WTC11 (cell line): Measurements from ENCODE around the gene CISTR. TPM values are rescaled to one million over a fixed set of nuclear protein-coding genes. Genes with fewer than 3 reads are reported as not detected.

Experiments
- ATAC-seq: fragments of 200-7000 bp; cut with Tn5 transposase; 2 replicates; pipeline ENCODE4 v1.10.0; 2021; ENCODE audit warnings: mild to moderate bottlenecking, moderate library complexity
- CTCF ChIA-PET: fragments of 300-600 bp; sonication (Branson Sonifier 250); formaldehyde crosslinking; loops from one replicate; lab custom pipeline; 2021; ENCODE audit warnings: antibody characterized with exemption; lab: Charles Lee
- POLR2A ChIA-PET: fragments of 350-600 bp; sonication (Branson Sonifier 250); formaldehyde crosslinking; loops from one replicate; lab custom pipeline; 2021; ENCODE audit warnings: antibody characterized with exemption; lab: Charles Lee
- DNase-seq: peaks from one replicate; pipeline ENCODE4 v3.0.0; 2021; ENCODE audit warnings: low spot score
- H3K27ac Mint-ChIP-seq: 2 replicates; pipeline ENCODE4 v1.8.0; 2021; ENCODE audit warnings: mixed read lengths
- H3K27me3 Mint-ChIP-seq: 2 replicates; pipeline ENCODE4 v1.8.0; 2021; ENCODE audit warnings: low read depth, mild to moderate bottlenecking, moderate library complexity, mixed read lengths
- H3K36me3 Mint-ChIP-seq: 2 replicates; pipeline ENCODE4 v1.8.0; 2021; ENCODE audit warnings: mixed read lengths
- H3K4me1 Mint-ChIP-seq: 2 replicates; pipeline ENCODE4 v1.8.0; 2022; ENCODE audit warnings: mixed read lengths
- H3K4me3 Mint-ChIP-seq: 2 replicates; pipeline ENCODE4 v1.8.0; 2021; ENCODE audit warnings: mild to moderate bottlenecking, moderate library complexity, mixed read lengths
- H3K9me3 Mint-ChIP-seq: 2 replicates; pipeline ENCODE4 v1.8.0; 2021; ENCODE audit warnings: mixed read lengths
- ATF2 ChIP-seq: sonication (generic); formaldehyde crosslinking; IDR thresholded peaks from 2 replicates; pipeline ENCODE4 v1.8.1; 2022; ENCODE audit warnings: low read depth, missing genetic modification reagents, borderline replicate concordance
- ATF6 ChIP-seq: sonication (generic); formaldehyde crosslinking; IDR thresholded peaks from 2 replicates; pipeline ENCODE4 v1.8.1; 2023; ENCODE audit warnings: mild to moderate bottlenecking, missing genetic modification reagents
- CREB1 ChIP-seq: sonication (generic); formaldehyde crosslinking; IDR thresholded peaks from 2 replicates; pipeline ENCODE4 v1.8.0; 2023; ENCODE audit warnings: mild to moderate bottlenecking, missing genetic modification reagents
- CREM ChIP-seq: sonication (generic); formaldehyde crosslinking; IDR thresholded peaks from 2 replicates; pipeline ENCODE4 v1.8.1; 2022; ENCODE audit warnings: mild to moderate bottlenecking, missing genetic modification reagents, moderate library complexity
- ELF4 ChIP-seq: sonication (generic); formaldehyde crosslinking; IDR thresholded peaks from 2 replicates; pipeline ENCODE4 v1.8.1; 2022; ENCODE audit warnings: low read depth, mild to moderate bottlenecking, moderate library complexity, missing genetic modification reagents
- ESRRA ChIP-seq: sonication (generic); formaldehyde crosslinking; IDR thresholded peaks from 2 replicates; pipeline ENCODE4 v1.8.1; 2022; ENCODE audit warnings: mild to moderate bottlenecking, missing genetic modification reagents, borderline replicate concordance
- FOXJ3 ChIP-seq: sonication (generic); formaldehyde crosslinking; IDR thresholded peaks from 2 replicates; pipeline ENCODE4 v1.9.0; 2021; ENCODE audit warnings: missing genetic modification reagents, mild to moderate bottlenecking, borderline replicate concordance
- FOXK1 ChIP-seq: sonication (generic); formaldehyde crosslinking; IDR thresholded peaks from 2 replicates; pipeline ENCODE4 v1.8.0; 2022; ENCODE audit warnings: mild to moderate bottlenecking, moderate library complexity, missing genetic modification reagents
- FOXP1 ChIP-seq: sonication (generic); formaldehyde crosslinking; IDR thresholded peaks from 2 replicates; pipeline ENCODE4 v1.8.0; 2022; ENCODE audit warnings: missing genetic modification reagents, mild to moderate bottlenecking, moderate library complexity, borderline replicate concordance
- GABPB1 ChIP-seq: sonication (generic); formaldehyde crosslinking; IDR thresholded peaks from 2 replicates; pipeline ENCODE4 v1.8.1; 2023; ENCODE audit warnings: mild to moderate bottlenecking, missing genetic modification reagents
- GTF2I ChIP-seq: fragments of 250-450 bp; sonication (Bioruptor Pico); conservative IDR thresholded peaks from 2 replicates; pipeline ENCODE4 v1.4.0; 2021; ENCODE audit warnings: mild to moderate bottlenecking
- MYBL2 ChIP-seq: sonication (generic); formaldehyde crosslinking; IDR thresholded peaks from 2 replicates; pipeline ENCODE4 v1.8.1; 2023; ENCODE audit warnings: mild to moderate bottlenecking, moderate library complexity, missing genetic modification reagents
- NFATC4 ChIP-seq: fragments of 250-450 bp; sonication (Bioruptor Pico); IDR thresholded peaks from 2 replicates; pipeline ENCODE4 v1.9.0; 2021; ENCODE audit warnings: mild to moderate bottlenecking
- NR1H2 ChIP-seq: sonication (generic); formaldehyde crosslinking; IDR thresholded peaks from 2 replicates; pipeline ENCODE4 v1.9.0; 2021; ENCODE audit warnings: mild to moderate bottlenecking, moderate library complexity, missing genetic modification reagents
- OVOL2 ChIP-seq: fragments of 250-450 bp; sonication (Bioruptor Pico); IDR thresholded peaks from 2 replicates; pipeline ENCODE4 v1.9.0; 2021; ENCODE audit warnings: mild to moderate bottlenecking, borderline replicate concordance
- PREB ChIP-seq: sonication (generic); formaldehyde crosslinking; IDR thresholded peaks from 2 replicates; pipeline ENCODE4 v1.8.1; 2022; ENCODE audit warnings: mild to moderate bottlenecking, missing genetic modification reagents, moderate library complexity, borderline replicate concordance
- SOX15 ChIP-seq: fragments of 250-450 bp; sonication (Bioruptor Pico); IDR thresholded peaks from 2 replicates; pipeline ENCODE4 v1.9.0; 2021; ENCODE audit warnings: mild to moderate bottlenecking
- SP1 ChIP-seq: sonication (generic); formaldehyde crosslinking; conservative IDR thresholded peaks from 2 replicates; pipeline ENCODE4 v1.8.1; 2022; ENCODE audit warnings: missing genetic modification reagents
- TEAD1 ChIP-seq: sonication (generic); formaldehyde crosslinking; IDR thresholded peaks from 2 replicates; pipeline ENCODE4 v1.8.0; 2022; ENCODE audit warnings: mild to moderate bottlenecking, missing genetic modification reagents
- TP53 ChIP-seq: sonication (generic); formaldehyde crosslinking; IDR thresholded peaks from 2 replicates; pipeline ENCODE4 v1.8.1; 2023; ENCODE audit warnings: mild to moderate bottlenecking, missing genetic modification reagents
- ZBTB21 ChIP-seq: sonication (generic); formaldehyde crosslinking; IDR thresholded peaks from 2 replicates; pipeline ENCODE4 v1.8.1; 2023; ENCODE audit warnings: mild to moderate bottlenecking, missing genetic modification reagents, borderline replicate concordance
- ZMAT4 ChIP-seq: fragments of 250-450 bp; sonication (Bioruptor Pico); IDR thresholded peaks from 2 replicates; pipeline ENCODE4 v1.9.0; 2021; ENCODE audit warnings: mild to moderate bottlenecking
- ZNF138 ChIP-seq: sonication (generic); formaldehyde crosslinking; conservative IDR thresholded peaks from 2 replicates; pipeline ENCODE4 v1.8.1; 2022; ENCODE audit warnings: mild to moderate bottlenecking, moderate library complexity, missing genetic modification reagents
- ZNF423 ChIP-seq: fragments of 250-450 bp; sonication (Bioruptor Pico); IDR thresholded peaks from 2 replicates; pipeline ENCODE4 v2.1.2; 2022; ENCODE audit warnings: mild to moderate bottlenecking, moderate library complexity
- total RNA-seq: library from RNA; stranded (reverse); gene quantifications from 3 replicates; pipeline ENCODE4 v1.2.3, GENCODE V29; 2021
- TF ChIP-seq, protein P1 (sequence below): sonication (generic); formaldehyde crosslinking; IDR thresholded peaks from 2 replicates; pipeline ENCODE4 v1.8.0; 2023; ENCODE audit warnings: missing genetic modification reagents
- TF ChIP-seq, protein P2 (sequence below): sonication (generic); formaldehyde crosslinking; IDR thresholded peaks from 2 replicates; pipeline ENCODE4 v1.8.0; 2022; ENCODE audit warnings: mild to moderate bottlenecking, missing genetic modification reagents
- TF ChIP-seq, protein P3 (sequence below): sonication (generic); formaldehyde crosslinking; conservative IDR thresholded peaks from 2 replicates; pipeline ENCODE4 v1.8.1; 2022; ENCODE audit warnings: mild to moderate bottlenecking, missing genetic modification reagents
- TF ChIP-seq, protein P4 (sequence below): sonication (generic); formaldehyde crosslinking; IDR thresholded peaks from 2 replicates; pipeline ENCODE4 v1.8.1; 2023; ENCODE audit warnings: mild to moderate bottlenecking, missing genetic modification reagents, moderate library complexity

CISTR gene
- total RNA-seq, 1 experiment from 2014 or later, result 0.81 TPM

GRCh38 chr12:53761306-53761705, 9.5 kb upstream of the CISTR start (continued):
- TF ChIP-seq OVOL2 (CRISPR knock-in tag) (no peak), FOXK1 (CRISPR knock-in tag) (no peak), FOXJ3 (CRISPR knock-in tag) (no peak), GABPB1 (CRISPR knock-in tag) (no peak)

GRCh38 chr12:53759261-53759660, 7.5 kb upstream of the CISTR start:
- no peak for DNase-seq
- H3K27ac Mint-ChIP-seq, result no peak overlapping the region
- no peaks in the 10 kb centered on the region for H3K9me3 Mint-ChIP-seq
- no peak for TF ChIP-seq NFATC4 (CRISPR knock-in tag)
- TF ChIP-seq, protein P1, sequence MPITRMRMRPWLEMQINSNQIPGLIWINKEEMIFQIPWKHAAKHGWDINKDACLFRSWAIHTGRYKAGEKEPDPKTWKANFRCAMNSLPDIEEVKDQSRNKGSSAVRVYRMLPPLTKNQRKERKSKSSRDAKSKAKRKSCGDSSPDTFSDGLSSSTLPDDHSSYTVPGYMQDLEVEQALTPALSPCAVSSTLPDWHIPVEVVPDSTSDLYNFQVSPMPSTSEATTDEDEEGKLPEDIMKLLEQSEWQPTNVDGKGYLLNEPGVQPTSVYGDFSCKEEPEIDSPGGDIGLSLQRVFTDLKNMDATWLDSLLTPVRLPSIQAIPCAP (CRISPR knock-in tag), result no peak
- TF ChIP-seq CREM, result no peak
- no peak for TF ChIP-seq MYBL2
- TF ChIP-seq, protein P2, sequence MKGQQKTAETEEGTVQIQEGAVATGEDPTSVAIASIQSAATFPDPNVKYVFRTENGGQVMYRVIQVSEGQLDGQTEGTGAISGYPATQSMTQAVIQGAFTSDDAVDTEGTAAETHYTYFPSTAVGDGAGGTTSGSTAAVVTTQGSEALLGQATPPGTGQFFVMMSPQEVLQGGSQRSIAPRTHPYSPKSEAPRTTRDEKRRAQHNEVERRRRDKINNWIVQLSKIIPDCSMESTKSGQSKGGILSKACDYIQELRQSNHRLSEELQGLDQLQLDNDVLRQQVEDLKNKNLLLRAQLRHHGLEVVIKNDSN (CRISPR knock-in tag), result no peak
- no peak for TF ChIP-seq ZNF138 (CRISPR knock-in tag)
- TF ChIP-seq CREB1 (CRISPR knock-in tag), result no peak
- TF ChIP-seq, protein P3, sequence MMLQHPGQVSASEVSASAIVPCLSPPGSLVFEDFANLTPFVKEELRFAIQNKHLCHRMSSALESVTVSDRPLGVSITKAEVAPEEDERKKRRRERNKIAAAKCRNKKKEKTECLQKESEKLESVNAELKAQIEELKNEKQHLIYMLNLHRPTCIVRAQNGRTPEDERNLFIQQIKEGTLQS (CRISPR knock-in tag), result no peak
- no peak for TF ChIP-seq FOXP1 (CRISPR knock-in tag)
- TF ChIP-seq SP1 (CRISPR knock-in tag), result no peak
- TF ChIP-seq ZNF423, result no peak
- TF ChIP-seq ATF2 (CRISPR knock-in tag), result no peak
- TF ChIP-seq ESRRA (CRISPR knock-in tag), result no peak
- no peak for TF ChIP-seq ELF4 (CRISPR knock-in tag)
- no peak for TF ChIP-seq PREB
- TF ChIP-seq GTF2I (CRISPR knock-in tag), result no peak
- H3K36me3 Mint-ChIP-seq, result no peaks in the 10 kb centered on the region
- POLR2A ChIA-PET, result interaction anchor here (0.5 kb wide), 1 partner anchor 69 kb away, joined by 3 read pairs; no protein-coding TSS in a partner anchor
- H3K4me3 Mint-ChIP-seq, result no peak overlapping the region
- CTCF ChIA-PET, result no interaction called here
- no peak for ATAC-seq
- peaks cover 9% of the 10 kb centered on the region for H3K27me3 Mint-ChIP-seq
- H3K4me1 Mint-ChIP-seq, result peaks cover 2% of the 10 kb centered on the region

DNA sequence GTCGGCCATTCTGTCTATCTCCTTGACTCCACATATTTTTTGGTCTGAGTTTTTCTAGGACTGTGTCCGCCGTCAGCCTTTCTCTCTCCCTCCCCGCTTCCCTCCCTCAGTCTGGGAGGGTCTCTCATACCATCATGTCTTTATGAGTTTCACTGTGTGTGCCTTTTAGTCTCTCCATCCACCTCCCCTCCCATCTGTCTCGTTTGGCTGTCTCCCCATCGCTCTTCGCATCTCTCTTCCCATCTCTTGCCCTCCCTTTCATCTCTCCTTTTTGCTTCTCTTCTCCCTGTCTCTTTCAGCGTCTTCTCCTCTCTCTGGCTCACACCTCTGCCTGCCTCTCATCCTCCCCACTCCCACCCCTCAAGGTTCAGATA, 6.9 kb upstream of the CISTR start:
- H3K4me1 Mint-ChIP-seq, result peaks cover 2% of the 10 kb centered on the region
- H3K9me3 Mint-ChIP-seq, result no peaks in the 10 kb centered on the region
- ATAC-seq (no peak), DNase-seq (no peak)
- H3K36me3 Mint-ChIP-seq, result no peaks in the 10 kb centered on the region
- CTCF ChIA-PET, result interaction anchor here (0.8 to 4.9 kb wide), 6 partner anchors 11 to 193 kb away, joined by 4 to 224 read pairs (median 20); no protein-coding TSS in a partner anchor
- H3K4me3 Mint-ChIP-seq, result peak overlapping the region; percentile 8; the same call in 1 of the 2 replicates
- peaks cover 9% of the 10 kb centered on the region; the same call in 1 of the 2 replicates for H3K27me3 Mint-ChIP-seq
- POLR2A ChIA-PET, result no interaction called here
- no peak overlapping the region for H3K27ac Mint-ChIP-seq
- TF ChIP-seq ZMAT4 (CRISPR knock-in tag) (no peak), ELF4 (CRISPR knock-in tag) (no peak), TEAD1 (CRISPR knock-in tag) (no peak), ZBTB21 (CRISPR knock-in tag) (no peak), NR1H2 (CRISPR knock-in tag) (no peak), SOX15 (CRISPR knock-in tag) (no peak), ATF6 (CRISPR knock-in tag) (no peak), ZNF138 (CRISPR knock-in tag) (no peak), TP53 (CRISPR knock-in tag) (no peak)
- TF ChIP-seq, protein P4, sequence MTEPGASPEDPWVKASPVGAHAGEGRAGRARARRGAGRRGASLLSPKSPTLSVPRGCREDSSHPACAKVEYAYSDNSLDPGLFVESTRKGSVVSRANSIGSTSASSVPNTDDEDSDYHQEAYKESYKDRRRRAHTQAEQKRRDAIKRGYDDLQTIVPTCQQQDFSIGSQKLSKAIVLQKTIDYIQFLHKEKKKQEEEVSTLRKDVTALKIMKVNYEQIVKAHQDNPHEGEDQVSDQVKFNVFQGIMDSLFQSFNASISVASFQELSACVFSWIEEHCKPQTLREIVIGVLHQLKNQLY (CRISPR knock-in tag), result no peak
